ENCODE data around the gene MARS1. TPM values are rescaled to one million over a fixed set of nuclear protein-coding genes. Genes with fewer than 3 reads are reported as not detected.
"Not testable (repeated sequence)": the region's sequence is repeated elsewhere in the genome, so short reads cannot be mapped to it uniquely, and the experiment has no call there.

MARS1 gene
- total RNA-seq, 3 donors from 2014 or later (not counting 1 experiment from before 2014, with no cell fraction given), result 200 to 237 (median 218) TPM

DNA sequence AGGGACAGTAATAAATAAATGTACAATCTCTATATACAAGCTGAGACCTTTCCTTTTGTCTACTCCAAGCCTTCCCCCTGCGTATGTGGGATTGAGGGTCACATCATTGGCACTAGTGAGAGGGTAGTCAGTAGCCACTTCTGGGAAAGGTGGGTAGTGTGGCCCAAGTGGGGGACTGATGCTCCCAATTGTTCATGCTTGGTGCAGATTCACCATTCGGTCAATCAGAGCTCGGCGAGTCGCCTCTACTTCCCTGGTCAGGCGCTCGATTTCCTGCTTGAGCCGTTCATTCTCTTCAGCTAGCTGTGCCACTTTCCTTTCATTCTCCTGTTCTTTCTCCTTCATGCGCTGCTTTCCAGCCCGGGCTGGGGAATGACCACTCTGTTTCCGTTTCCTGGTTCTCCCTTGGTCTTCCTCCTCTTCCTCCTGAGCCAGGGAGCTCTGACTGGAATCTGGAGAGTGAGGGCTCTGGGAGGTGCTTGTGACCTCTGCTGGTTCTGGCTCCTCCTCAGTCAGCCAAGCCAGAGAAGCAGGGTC is 28.8 kb downstream of the MARS1 start:
- no peak for DNase-seq
- H3K27ac ChIP-seq (ENCODE audit: low read length), result no peak overlapping the region
- Mint-ChIP-seq H3K9me3 (no peaks in the 10 kb centered on the region), H3K36me3 (peaks cover 18% of the 10 kb centered on the region), H3K4me3 (no peak overlapping the region), H3K27me3 (ENCODE audit: low read depth in 2 of 2) (no peaks in the 10 kb centered on the region), H3K27ac (peak overlapping the region; percentile 99), H3K4me1 (peaks cover 23 to 49% of the 10 kb centered on the region in 2 donors)
- H3K36me3 ChIP-seq (ENCODE audit: control insufficient read depth, insufficient read depth, low read length), result peaks cover 65% of the 10 kb centered on the region
- H3K9me3 ChIP-seq (ENCODE audit: control insufficient read depth, insufficient read depth, low read length), result no peaks in the 10 kb centered on the region
- no peak overlapping the region for H3K4me3 ChIP-seq (ENCODE audit: low read length)
- no peaks in the 10 kb centered on the region for H3K27me3 ChIP-seq (ENCODE audit: control insufficient read depth, insufficient read depth, low read length)
- no peak for ATAC-seq
- TF ChIP-seq, protein P1, sequence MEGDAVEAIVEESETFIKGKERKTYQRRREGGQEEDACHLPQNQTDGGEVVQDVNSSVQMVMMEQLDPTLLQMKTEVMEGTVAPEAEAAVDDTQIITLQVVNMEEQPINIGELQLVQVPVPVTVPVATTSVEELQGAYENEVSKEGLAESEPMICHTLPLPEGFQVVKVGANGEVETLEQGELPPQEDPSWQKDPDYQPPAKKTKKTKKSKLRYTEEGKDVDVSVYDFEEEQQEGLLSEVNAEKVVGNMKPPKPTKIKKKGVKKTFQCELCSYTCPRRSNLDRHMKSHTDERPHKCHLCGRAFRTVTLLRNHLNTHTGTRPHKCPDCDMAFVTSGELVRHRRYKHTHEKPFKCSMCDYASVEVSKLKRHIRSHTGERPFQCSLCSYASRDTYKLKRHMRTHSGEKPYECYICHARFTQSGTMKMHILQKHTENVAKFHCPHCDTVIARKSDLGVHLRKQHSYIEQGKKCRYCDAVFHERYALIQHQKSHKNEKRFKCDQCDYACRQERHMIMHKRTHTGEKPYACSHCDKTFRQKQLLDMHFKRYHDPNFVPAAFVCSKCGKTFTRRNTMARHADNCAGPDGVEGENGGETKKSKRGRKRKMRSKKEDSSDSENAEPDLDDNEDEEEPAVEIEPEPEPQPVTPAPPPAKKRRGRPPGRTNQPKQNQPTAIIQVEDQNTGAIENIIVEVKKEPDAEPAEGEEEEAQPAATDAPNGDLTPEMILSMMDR (IDR thresholded peaks at IDR 0.05), result no peak
- intact Hi-C loops (cut with micrococcal nuclease), result no loop called here
- H3K4me1 ChIP-seq (ENCODE audit: control insufficient read depth, insufficient read depth, low read length), result peaks cover 32% of the 10 kb centered on the region
- WGBS (ENCODE audit: insufficient coverage), result 93% methylated on average over 10 of the region's 11 CpGs

DNA sequence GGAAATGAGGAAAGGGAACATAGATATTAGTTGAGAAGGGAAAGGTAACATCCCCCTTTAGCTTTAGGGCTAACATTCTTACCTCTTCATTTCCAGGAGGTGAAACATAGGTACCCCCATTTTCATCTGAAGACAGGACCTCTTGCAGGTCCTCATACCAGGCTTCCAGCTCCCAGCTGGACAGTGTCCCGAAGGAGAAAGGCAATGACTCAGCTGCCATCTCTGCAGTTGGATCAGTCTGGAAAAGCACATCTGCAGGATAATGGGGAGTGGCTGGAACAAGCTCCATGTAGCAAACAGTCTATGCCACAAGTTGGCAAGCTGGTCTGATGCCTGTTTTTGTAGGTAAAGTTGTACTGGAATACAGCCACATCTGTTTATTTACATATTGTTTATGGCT is 29.3 kb downstream of the MARS1 start:
- Histone ChIP-seq H3K4me3 (ENCODE audit: low read length) (no peak overlapping the region), H3K4me1 (ENCODE audit: control insufficient read depth, insufficient read depth, low read length) (peaks cover 37% of the 10 kb centered on the region), H3K36me3 (ENCODE audit: control insufficient read depth, insufficient read depth, low read length) (peaks cover 60% of the 10 kb centered on the region), H3K9me3 (ENCODE audit: control insufficient read depth, insufficient read depth, low read length) (no peaks in the 10 kb centered on the region), H3K27me3 (ENCODE audit: control insufficient read depth, insufficient read depth, low read length) (no peaks in the 10 kb centered on the region), H3K27ac (ENCODE audit: low read length) (no peak overlapping the region)
- 52% methylated on average over 1 of the region's 1 CpG for WGBS (ENCODE audit: insufficient coverage)
- ATAC-seq, result no peak
- Mint-ChIP-seq H3K9me3 (no peaks in the 10 kb centered on the region), H3K27me3 (ENCODE audit: low read depth in 2 of 2) (no peaks in the 10 kb centered on the region), H3K27ac (peak overlapping the region; percentile 99), H3K4me3 (peak overlapping the region; percentile 64), H3K36me3 (peaks cover 16% of the 10 kb centered on the region), H3K4me1 (peaks cover 28 to 54% of the 10 kb centered on the region in 2 donors)
- TF ChIP-seq, protein P1 (IDR thresholded peaks at IDR 0.05), result no peak
- DNase-seq, result no peak
- intact Hi-C loops (cut with micrococcal nuclease), result no loop called here

DNA sequence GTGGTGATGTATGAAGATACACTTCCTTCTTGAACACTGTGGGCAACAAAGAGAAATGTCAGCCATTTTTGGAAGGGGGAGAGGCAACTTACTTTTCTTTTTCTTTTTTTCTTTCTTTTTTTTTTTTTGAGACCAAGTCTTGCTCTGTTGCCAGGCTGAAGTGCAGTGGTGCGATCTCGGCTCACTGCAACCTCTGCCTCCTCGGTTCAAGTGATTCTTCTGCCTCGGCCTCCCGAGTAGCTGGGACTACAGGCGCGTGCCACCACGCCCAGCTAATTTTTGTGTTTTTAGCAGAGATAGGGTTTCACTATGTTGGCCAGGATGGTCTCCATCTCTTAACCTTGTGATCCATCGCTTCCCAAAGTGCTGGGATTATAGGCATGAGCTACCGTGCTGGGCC is 29.9 kb downstream of the MARS1 start:
- Mint-ChIP-seq H3K4me3 (peak overlapping the region; percentile 64), H3K36me3 (peaks cover 11% of the 10 kb centered on the region), H3K27ac (peak overlapping the region; percentile 99), H3K4me1 (peaks cover 28 to 56% of the 10 kb centered on the region in 2 donors)
- H3K4me3 ChIP-seq (ENCODE audit: low read length); intact Hi-C loops (cut with micrococcal nuclease); H3K27me3 ChIP-seq (ENCODE audit: control insufficient read depth, insufficient read depth, low read length); H3K9me3 ChIP-seq (ENCODE audit: control insufficient read depth, insufficient read depth, low read length); DNase-seq; H3K27ac ChIP-seq (ENCODE audit: low read length); ATAC-seq; H3K27me3 Mint-ChIP-seq (ENCODE audit: low read depth in 2 of 2); H3K9me3 Mint-ChIP-seq: not testable (repeated sequence)
- WGBS (ENCODE audit: insufficient coverage), result 90% methylated on average over 10 of the region's 10 CpGs
- peaks cover 39% of the 10 kb centered on the region for H3K4me1 ChIP-seq (ENCODE audit: control insufficient read depth, insufficient read depth, low read length)
- peaks cover 54% of the 10 kb centered on the region for H3K36me3 ChIP-seq (ENCODE audit: control insufficient read depth, insufficient read depth, low read length)

DNA sequence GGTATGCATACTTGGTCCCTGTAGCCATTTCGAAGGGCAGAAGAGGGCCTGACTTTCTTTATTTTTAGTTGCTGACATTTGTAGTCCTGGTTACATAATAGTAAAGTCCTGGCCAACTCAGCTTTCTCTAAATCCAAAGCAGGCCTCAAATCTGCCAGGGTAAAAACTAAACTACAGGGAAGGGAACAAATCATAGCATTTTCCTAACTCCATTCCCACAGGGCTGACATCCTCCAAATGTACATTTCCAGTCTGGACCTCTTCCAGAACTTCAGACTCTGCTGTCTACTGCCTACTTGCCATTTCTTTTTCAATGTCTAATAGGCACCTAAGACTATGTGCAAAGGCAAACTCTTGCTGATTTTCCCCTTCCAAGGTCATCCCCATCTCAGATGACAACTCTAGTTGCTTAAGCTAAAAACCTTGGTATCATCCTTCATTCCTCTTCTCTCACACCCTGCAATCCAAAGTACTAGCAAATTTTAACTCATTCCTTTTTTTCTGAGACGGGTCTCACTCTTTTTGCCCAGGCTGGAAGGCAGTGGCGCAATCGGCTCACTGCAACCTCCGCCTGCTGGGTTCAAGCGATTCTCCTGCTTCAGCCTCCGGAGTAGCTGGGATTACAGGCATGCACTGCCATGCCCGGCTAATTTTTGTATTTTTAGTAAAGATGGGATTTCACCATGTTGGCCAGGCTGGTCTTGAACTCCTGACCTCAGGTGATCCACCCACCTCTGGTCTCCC is 30.5 kb downstream of the MARS1 start:
- Mint-ChIP-seq H3K36me3 (peaks cover 7% of the 10 kb centered on the region), H3K9me3 (no peaks in the 10 kb centered on the region), H3K4me3 (peak overlapping the region; percentile 97), H3K27ac (peak overlapping the region; percentile 99), H3K4me1 (peaks cover 28 to 60% of the 10 kb centered on the region in 2 donors), H3K27me3 (ENCODE audit: low read depth in 2 of 2) (no peaks in the 10 kb centered on the region)
- no peaks in the 10 kb centered on the region for H3K27me3 ChIP-seq (ENCODE audit: control insufficient read depth, insufficient read depth, low read length)
- TF ChIP-seq, protein P1 (IDR thresholded peaks at IDR 0.05), result no peak
- DNase-seq (no peak), ATAC-seq (no peak)
- 94% methylated on average over 8 of the region's 8 CpGs for WGBS (ENCODE audit: insufficient coverage)
- no peak overlapping the region for H3K4me3 ChIP-seq (ENCODE audit: low read length)
- peaks cover 48% of the 10 kb centered on the region for H3K36me3 ChIP-seq (ENCODE audit: control insufficient read depth, insufficient read depth, low read length)
- H3K27ac ChIP-seq (ENCODE audit: low read length), result no peak overlapping the region
- intact Hi-C loops (cut with micrococcal nuclease), result no loop called here
- H3K4me1 ChIP-seq (ENCODE audit: control insufficient read depth, insufficient read depth, low read length), result peaks cover 43% of the 10 kb centered on the region
- H3K9me3 ChIP-seq (ENCODE audit: control insufficient read depth, insufficient read depth, low read length), result no peaks in the 10 kb centered on the region
